Measurements from ENCODE around the gene TMEM150B. TPM values are rescaled to one million over a fixed set of nuclear protein-coding genes. Genes with fewer than 3 reads are reported as not detected.
A peak's percentile ranks its signal among the peaks of the same experiment; 100 is the strongest.

Gene TMEM150B
- total and polyA plus RNA-seq, 9 of the 15 experiments (the other 6 are each of a cell fraction or from before 2014, with no cell fraction given) = 0.47 to 1.3 (median 0.74) TPM; not detected in 2

- BruUV-seq (replicated peaks) = no TSS peak
- H3K9ac ChIP-seq (ENCODE audit: insufficient read depth in 1 of 2, low read depth in 2 of 2, low read length in 2 of 2) = no peak overlapping the region
- ChIA-PET POLR2A (interaction anchor here (0.5 kb wide), 1 partner anchor 199 kb away, joined by 4 read pairs; no protein-coding TSS in a partner anchor), CTCF (ENCODE audit: low intra/inter-chr PET ratio) (no interaction called here)
- H3K4me2 ChIP-seq (ENCODE audit: insufficient read depth, low read length) = no peak overlapping the region
- in situ Hi-C loops (cut with MboI) = no loop called here
- peaks cover 9 to 49% of the 10 kb centered on the region in 2 experiments; a peak in 4 of 5 replicates for H3K4me1 ChIP-seq (replicated peaks in 1 of 2; ENCODE audit: control insufficient read depth in 2 of 2, insufficient read depth in 2 of 2, low read length in 2 of 2)
- H3K36me3 ChIP-seq (ENCODE audit: control insufficient read depth, insufficient read depth, low read length) = peaks cover 5% of the 10 kb centered on the region; the same call in 1 of the 3 replicates
- WGBS (ENCODE audit: insufficient coverage, low coverage, missing lambda C conversion rate) = 32% methylated on average over 9 of the region's 9 CpGs
- no peak overlapping the region for H3K4me3 ChIP-seq
- DNase-seq (ENCODE audit: extremely low read depth in 1 of 4, low spot score in 3 of 4) (peak; percentile 72 to 85 (median 79)), ATAC-seq (peak; percentile 83), FAIRE-seq (peak; percentile 77)
- intact Hi-C loops (cut with micrococcal nuclease) = no loop called here
- H3K27me3 ChIP-seq (ENCODE audit: control insufficient read depth in 2 of 2, insufficient read depth in 2 of 2, low read length in 2 of 2) = no peaks in the 10 kb centered on the region
- no peaks in the 10 kb centered on the region for H3K9me1 ChIP-seq (ENCODE audit: control insufficient read depth, insufficient read depth, low read length)
- H3K9me3 ChIP-seq (replicated peaks; ENCODE audit: control insufficient read depth, insufficient read depth, low read depth, low read length) = no peaks in the 10 kb centered on the region; the same call in 1 of the 2 replicates
- no peaks in the 10 kb centered on the region for H3K79me2 ChIP-seq (ENCODE audit: control insufficient read depth, insufficient read depth, low read length)
- H2AFZ ChIP-seq (ENCODE audit: low read depth, low read length) = peak overlapping the region; percentile 49; the same call in 1 of the 2 replicates
- H4K20me1 ChIP-seq (replicated peaks; ENCODE audit: control insufficient read depth, insufficient read depth, low read length) = no peaks in the 10 kb centered on the region
- no peak overlapping the region for H3K27ac ChIP-seq (ENCODE audit: extremely low read depth, low read depth, low read length)
- TF ChIP-seq COPS2 (conservative IDR thresholded peaks at IDR 0.05) (no peak), PHB (CRISPR knock-in tag; IDR thresholded peaks at IDR 0.05) (no peak), CREM (IDR thresholded peaks at IDR 0.05; ENCODE audit: low read depth) (peak; percentile 76), NR2F6 (CRISPR knock-in tag; IDR thresholded peaks at IDR 0.05) (no peak), NCOA1 (IDR thresholded peaks at IDR 0.05; ENCODE audit: low read depth) (no peak), ZBTB11 (CRISPR knock-in tag; IDR thresholded peaks at IDR 0.05) (peak in 1 of 3 experiments; percentile 62; a peak in 1 of 6 replicates), ZEB2 (IDR thresholded peaks at IDR 0.05) (no peak), L3MBTL2 (IDR thresholded peaks at IDR 0.05) (peak; percentile 17; the same call in 1 of the 2 replicates), ATF1 (CRISPR knock-in tag; IDR thresholded peaks at IDR 0.05) (no peak), ATF1 (tag; IDR thresholded peaks at IDR 0.05) (peak; percentile 49; the same call in 1 of the 2 replicates), ZBED1 (IDR thresholded peaks at IDR 0.05) (no peak), HLTF (IDR thresholded peaks at IDR 0.05) (no peak), SPI1 (IDR thresholded peaks at IDR 0.05; ENCODE audit: borderline replicate concordance, low read depth, low read length) (0 out of 2 replicates have a peak, but pooled peaks have one; percentile 11), CC2D1A (IDR thresholded peaks at IDR 0.05) (no peak), CHD2 (IDR thresholded peaks at IDR 0.05; ENCODE audit: low read depth, low read length) (0 out of 2 replicates have a peak, but pooled peaks have one; percentile 31), POLR2AphosphoS2 (IDR thresholded peaks at IDR 0.05; ENCODE audit: low read length) (peak; percentile 68; the same call in 1 of the 2 replicates), HNRNPH1 (optimal IDR thresholded peaks at IDR 0.05; ENCODE audit: low read depth, low read length) (no peak), CREB3L1 (IDR thresholded peaks at IDR 0.05; ENCODE audit: borderline replicate concordance, low read depth) (peak; percentile 79; the same call in 1 of the 2 replicates), SIRT6 (IDR thresholded peaks at IDR 0.05; ENCODE audit: low read depth, low read length) (no peak), ATF7 (IDR thresholded peaks at IDR 0.05) (no peak), EGR1 (conservative IDR thresholded peaks at IDR 0.05) (0 out of 2 replicates have a peak, but pooled peaks have one; percentile 6), ETV1 (tag; conservative IDR thresholded peaks at IDR 0.05; ENCODE audit: low read depth) (no peak), CXXC5 (CRISPR knock-in tag; IDR thresholded peaks at IDR 0.05) (0 out of 2 replicates have a peak, but pooled peaks have one; percentile 15)
Observed at GRCh38 chr19:55305491-55305890, 19.6 kb downstream of the TMEM150B start.

Data from K562 (cell line).